Measurements from ENCODE around the gene CCNK.

Gene CCNK

DNA sequence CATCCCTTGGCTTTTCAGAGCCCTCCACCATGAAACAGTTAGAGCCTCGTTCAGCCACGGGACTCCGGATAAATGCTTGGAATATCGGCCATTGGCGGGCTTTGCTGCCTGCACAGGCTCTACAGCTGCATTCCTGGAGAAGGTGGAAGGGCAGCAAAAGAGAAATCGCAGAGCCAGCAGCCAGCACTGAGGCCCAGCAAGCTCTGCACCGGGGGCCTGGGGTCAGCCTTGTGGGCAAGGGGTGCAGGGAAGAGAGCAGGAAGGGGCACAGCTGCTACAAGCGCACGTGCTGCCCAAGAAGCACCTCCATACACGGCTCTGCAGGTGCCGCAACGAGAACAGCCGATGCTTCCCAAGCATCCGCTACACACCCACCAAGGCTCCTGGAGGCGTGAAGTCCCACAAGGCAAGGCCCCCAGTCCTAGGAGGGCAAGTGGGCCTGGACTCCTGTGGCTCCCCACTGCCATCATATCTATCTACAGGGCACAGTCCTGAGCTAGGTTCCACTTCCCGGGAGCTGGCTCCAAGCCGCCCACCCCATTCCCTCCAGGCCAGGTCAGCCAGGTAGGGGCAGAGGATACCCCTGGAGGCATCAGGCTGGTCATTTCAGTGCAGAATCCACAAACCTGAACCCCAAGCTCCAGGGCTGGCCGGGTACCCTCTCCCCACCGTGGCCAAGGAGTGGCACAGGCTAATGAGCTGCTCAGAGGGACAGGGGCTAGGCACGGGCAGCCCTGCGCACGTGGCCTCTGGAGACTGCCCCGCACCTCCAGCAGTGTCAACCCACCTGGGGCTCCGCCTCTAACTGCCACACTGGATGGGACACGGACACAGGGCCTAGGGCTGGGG is 40.2 kb downstream of the CCNK start:
- no peak for DNase-seq

DNA sequence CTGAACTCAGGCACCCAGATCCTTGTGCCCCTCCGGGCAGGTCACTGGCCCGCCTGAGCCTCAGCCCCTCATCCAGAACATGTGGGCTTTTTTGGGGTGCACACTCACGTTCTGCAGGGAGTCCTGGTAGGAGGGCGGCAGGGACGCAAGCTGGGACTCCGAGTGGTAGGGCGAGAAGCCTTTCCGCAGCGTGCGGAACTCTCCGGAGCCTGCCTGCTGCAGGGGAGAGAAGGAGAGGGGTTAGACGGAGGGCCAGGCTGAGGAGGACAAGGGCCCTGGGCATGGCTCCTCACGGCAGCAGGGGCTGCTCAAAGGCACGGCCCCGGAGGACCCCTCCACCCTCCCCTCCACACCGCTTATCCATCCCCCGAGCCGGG is 40.8 kb downstream of the CCNK start:
- DNase-seq: no peak

DNA sequence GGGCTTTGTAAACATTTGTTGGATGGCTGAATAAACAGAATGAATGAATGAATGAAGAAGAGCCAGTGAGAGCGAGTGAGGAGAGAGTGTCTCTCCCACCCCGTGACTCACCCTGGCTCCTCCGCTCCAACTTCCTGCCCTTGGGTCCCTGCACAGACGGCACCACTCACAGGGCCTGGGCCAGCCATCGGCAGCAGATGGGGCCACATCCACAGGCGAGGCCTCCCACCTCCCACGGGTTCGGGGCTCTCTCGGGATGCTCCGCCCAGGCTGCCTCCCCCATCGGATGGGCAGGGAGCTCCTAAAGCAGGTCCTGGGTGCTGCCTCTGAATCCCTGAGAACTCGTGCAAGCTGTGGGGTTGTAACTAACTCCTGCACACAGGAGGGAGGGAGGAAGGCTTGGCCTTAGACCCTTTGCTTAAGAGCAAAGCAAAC is 41.3 kb downstream of the CCNK start:
- peak; percentile 69 for DNase-seq

DNA sequence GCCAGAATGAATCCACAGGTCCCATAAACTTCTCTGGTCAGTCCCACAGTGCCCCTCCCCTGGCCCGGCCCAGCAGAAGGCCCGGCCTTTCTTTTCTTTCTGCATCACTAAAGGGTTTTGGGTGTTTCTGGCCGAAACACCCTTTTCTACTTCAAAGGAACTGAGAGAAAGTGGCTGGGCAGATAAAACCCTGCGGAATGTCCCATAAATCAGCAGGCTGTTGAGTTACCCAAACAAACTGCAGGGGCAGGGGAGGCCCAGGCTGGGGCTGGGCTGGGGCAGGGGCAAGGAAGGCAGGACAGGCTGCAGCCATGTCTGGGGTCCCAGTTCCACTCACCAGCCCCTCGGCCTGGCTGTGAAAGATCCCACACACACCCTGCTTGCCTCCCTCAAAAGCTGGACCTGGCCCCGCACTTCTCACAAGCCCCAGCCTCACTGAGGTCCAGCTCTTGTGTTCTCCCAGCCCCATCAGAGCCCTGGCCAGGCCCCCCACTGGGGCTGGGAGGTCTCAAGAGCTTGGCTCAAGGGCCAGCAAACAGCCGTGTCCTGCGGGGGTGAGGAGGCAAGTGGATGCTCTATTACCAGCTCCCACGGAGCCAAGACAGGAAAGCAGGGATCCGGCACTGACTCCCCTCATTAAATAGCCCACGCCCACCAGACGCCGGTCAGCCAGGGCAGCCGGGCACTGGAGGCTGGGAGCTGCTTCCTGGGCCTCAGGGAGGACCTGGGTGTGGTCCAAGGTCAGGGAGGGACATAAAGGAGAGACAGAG is 41.9 kb downstream of the CCNK start:
- DNase-seq: peak; percentile 33

DNA sequence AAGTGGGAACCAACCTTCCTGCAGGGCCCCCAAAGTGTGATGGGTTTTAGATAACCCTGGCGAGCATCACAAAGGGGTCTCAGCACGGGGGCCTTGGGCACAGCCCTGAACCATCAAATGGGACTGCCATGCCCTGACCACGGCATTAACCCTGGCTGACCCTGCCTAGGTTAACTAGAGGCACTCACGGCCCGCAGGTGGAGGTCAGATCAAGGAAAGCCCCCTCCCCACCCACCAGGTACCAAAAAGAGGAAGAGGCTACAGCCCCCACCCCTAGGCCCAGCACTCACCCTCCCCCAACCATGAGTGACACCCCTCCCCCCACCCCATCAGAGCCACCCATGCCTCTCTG is 42.5 kb downstream of the CCNK start:
- no peak for DNase-seq

DNA sequence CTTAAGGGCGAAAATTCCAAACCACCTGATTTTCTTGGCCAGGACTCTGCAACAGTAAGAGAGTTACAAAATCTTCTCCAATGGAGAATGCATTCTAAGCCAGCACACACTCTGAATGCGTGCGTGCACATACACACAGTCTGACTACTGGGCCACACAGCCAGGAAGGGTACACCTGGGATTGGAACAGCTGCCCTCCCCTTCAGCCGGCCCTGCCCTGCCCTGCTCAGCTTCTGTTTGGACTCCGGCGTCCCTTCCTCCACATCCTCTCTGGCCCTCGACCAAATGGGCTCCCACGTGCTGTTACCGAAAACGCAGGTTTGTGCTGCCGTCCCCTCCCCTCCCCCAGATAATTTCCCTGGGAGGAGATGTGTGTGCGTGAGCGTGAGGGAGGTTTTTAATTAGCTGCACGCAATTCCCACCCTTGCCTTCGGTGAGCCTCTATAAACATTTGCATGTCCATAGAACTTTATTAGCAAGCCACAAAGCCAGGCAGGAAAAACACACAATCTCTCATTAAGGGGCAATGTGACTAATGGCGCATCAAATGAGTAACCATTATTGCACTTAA is 43.0 kb downstream of the CCNK start:
- DNase-seq: no peak

DNA sequence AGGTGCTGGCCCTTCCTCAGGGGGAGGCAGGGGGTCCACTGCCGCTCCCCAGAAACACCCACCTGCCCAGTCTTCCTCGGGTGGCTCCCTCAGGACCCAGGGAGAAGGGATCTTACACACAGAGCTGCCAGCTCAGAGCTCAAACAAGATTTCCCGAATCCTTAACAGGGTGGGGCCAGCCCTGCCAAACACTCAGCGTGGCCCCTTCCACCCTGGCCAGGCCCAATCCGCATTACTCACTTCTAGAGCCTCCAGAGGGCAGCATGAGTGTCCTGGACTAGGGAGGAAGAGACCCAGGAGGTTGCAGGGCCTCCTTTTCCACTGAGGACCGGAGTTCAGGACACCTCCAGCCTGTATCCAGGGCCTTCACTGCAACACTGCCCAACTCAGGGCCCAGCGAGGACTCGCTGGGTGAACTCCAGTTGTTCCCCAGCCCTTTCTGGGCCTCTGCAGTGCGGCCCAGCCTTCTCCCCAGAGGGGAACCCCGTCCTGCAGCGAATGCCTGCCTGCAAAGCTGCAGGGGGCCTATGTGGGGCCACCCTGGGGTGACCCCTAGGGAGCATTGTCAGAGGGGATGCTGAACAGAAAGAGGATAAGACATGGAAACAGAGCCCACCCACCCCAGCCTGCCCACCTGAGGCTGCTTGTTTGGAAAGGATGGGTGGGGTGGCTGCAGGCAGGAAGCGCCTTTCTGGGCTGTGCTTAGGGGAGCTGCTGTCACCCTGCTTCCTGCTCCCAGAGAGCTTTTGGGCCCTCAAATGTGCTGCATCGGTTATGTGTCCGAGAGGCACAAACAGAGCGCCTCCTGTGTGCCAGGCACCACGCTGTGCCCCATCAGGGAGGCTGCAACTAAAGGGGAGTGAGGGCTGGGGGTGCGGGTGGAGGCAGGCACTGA is 43.8 kb downstream of the CCNK start:
- DNase-seq: peak; percentile 60

DNA sequence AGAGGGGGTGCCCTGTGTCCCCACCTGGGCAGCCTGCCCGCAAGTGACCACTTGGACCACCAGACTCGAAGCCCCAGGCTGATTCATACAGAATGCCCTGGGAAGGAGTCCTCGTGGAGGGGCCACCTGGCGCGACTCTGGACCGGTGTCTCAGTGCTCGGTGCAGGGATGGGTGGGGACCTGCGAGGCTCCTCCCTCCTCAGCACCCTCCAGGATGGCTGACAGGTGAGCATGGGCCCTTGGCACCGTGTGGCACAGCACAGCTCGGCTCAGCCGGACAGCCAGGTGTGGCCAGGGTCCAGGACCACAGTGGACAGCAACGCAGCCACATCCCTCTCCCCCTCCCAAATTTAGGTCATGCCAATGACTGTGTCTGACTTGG is 44.5 kb downstream of the CCNK start:
- DNase-seq: no peak

DNA sequence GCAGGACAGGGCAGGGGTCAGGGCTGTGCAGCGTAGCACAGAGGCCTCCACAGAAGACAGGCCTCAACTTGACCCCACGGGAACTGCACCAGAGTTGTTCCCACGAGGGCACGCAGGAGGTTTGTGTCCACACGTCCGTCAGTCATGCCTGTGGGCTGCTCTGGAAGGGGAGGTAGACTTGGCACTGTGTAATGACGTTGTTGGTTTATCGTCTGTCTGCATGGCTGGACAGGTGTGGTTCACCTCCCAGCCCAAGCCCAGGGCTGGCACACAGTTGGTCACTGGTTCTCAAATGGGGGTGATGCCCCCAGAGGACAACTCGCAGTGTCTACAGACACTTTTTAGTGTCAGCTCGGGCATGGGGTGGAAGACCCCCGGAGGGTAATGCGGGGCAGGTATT is 45.8 kb downstream of the CCNK start:
- DNase-seq: no peak

DNA sequence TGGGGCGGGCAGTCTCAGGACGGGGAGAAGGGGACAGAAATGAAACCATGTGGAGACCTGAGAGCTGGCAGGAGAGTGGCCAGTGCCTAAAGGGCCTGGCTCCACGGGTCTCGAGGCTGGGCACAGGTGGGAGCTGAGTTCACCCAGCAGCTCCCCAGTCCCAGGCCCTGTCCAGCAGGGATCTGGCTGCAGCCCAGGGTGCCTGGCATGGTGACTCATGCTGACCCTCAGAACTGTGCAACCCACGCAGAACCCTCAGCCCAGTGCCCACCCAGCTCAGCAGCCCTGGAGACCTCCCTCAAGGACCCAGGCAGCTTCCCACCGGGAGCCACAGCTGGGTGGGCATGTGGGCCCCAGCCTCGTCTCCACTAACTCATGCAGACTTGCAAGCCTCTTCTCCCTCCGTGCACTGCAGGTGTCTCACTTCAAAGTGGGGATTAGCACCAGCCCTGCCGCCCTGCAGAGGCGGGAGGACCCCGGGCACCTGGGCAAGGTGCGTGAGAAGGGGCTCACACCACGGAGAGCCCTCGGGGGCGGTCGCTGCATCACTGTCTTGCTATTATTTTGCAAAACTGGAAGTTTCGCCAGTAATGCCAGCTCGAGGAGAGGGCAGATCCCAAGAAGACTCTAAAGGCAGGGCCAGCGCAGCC is 46.3 kb downstream of the CCNK start:
- DNase-seq: no peak

DNA sequence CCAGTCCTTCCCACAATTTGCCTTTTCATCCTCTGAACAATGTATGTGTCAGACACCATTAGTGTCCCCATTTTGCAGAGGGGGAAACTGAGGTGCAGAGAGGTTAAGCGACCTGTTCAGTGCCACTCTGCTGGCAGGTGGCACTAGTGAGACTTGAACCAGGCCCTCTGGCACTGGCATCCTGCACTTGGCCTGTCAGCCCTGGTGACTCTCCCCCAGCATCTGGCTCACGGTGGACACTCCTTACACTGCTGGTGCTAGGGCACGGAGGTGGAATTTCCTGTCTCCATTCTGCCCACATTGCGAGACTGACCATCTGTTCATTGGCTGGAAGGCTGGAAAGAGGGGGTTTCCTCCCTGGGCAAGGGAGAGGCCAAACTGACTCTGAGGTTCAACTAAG is 48.7 kb downstream of the CCNK start:
- no peak for DNase-seq

DNA sequence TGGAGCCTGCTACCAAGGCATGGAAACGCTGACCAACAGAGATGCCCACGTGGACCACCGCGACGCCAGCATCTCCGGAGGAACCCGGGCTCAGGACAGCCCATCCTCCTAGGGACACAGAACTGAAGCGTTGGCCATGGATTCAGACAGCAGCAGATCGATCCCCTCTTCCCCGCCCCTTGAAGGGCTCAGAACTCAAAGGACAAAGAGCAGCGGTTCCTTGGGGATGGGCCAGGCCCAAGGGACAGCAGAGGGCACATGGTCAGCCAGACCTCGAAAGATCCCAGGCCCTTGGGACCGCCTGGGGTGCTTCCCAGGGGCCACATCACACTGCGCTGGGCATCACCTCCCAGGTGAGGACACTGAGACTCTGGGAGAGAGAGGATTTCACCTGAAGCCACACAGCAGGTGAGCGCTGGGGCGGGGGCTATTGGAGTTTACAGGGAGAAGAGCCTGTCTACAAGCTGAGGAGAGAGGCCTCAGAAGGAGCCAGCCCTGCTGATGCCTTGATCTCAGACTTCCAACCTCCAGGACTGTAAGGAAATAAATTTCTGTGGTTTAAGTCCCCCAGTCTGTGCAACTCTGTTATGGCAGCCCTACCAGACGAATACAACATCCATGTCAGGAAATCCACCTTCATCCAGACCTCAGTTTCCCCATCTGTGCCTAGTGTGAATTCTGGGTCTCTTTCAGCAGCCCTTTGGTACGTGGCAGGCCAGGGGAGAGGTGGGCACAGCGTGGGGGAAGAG is 49.4 kb downstream of the CCNK start:
- peak; percentile 52 for DNase-seq

DNA sequence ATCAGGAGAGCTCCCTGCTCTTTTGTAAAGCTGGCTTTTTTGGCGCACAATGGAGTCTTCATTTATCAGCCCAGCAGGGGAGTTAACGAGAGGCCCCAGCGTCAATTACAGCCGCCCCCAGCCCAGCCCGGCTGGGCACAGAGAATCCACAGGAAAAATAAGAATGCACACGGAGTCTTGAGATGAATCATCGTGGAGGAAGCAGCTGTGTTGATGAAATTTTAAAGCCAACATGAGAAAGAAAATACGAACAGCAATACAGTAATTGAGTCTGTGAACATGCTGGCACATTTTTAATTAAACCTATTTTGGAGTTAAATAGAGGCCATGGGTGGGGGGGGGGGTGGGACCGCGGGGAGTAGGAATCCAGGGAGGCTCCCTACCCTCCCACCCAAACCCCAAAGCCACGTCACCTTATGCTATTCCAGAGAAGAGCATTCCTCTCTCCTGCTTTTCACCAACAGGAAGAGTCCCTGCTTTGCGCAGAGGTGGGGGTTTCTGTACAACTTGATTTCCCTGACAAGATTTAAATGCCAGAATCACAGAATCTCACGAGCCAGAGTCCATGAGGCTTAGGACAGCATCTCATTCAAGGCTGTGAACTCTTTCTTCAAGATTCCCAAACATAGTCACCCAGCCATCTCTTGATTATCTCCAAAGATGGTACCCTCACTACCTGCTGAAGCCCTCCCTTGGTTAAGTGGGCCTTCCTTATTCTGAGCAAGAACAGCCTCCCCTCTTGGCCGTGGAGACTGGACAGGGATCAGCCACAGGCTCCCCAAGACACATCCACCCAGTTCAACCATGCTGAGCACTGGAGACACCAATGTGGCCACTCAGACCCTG is 50.3 kb downstream of the CCNK start:
- peak; percentile 79 for DNase-seq

DNA sequence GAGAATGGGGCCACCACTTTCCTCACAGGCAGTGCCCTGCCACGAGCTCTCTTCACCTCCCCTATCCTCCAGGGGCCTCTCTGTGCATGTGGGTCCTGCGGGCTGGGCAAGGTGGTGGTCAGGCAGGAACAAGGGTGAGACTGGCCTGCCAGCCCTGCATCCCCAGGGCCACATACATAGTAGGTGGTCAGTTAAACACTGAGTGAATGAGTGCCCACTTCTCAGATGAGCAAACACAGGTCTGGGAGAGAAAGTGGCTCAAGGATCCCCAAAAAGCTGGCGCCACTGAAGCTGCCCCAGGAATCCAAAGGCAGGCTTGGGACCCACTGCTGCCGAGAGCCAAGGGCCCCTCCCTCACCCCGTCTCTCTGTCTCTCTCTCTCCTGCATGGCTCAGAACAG is 51.1 kb downstream of the CCNK start:
- DNase-seq: no peak

DNA sequence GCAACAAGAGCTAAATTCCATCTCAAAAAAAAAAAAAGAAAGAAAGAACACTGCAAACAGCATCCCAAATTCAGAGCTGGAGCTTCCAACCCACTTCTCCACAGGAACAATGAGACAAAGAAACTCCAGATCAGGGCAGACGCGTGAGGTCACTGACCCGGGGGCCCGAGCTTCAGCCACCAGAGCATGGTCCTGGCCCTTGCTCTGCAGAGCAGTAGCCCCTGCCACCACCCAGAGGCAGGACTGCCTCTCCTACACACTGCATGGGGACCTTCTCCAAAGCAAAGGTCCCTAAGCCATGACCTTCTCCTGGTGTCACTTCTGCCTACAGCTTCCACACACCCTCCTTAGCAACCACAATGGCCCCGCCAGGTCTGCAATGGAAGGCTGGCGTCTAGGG is 53.1 kb downstream of the CCNK start:
- no peak for DNase-seq

DNA sequence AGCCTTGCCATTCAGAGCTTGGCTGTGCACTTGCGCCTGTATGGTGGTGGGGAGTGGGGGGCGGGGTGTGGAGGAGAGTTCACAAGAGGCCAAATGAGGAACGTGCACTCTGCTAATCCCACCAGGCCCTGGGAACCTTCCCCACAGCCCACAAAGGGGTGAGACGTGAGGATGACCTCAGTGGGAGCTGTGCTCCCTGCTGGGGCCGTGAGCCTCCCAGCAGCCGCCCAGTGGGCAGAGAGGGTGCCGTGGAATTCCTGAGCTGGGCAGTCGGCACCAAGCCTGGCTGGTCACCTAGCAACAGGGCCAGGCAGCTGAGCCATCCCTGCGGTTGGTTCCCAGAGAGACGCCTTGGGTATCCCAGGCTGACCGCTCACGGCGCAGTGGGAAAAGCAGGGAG is 53.7 kb downstream of the CCNK start:
- DNase-seq: no peak

DNA sequence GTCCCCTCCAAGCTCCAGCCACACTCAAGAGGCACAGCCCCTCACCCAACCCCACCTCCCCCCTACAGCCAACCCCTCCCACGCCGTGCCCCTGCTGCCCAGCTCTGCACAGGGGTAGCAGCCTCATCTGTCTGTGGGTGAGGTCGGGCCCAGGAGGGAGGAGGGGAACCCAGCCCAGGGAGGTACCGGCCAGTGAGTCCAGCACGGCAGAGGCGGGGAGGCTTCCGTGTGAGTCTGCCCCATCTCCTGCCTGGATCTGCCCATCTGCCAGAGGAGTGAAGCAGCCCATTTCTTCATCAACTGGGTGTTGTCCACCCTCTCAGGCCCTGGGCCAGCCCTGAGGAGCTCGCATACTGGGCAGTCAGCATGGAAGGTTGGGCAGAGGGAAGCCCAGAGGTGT is 54.2 kb downstream of the CCNK start:
- no peak for DNase-seq

DNA sequence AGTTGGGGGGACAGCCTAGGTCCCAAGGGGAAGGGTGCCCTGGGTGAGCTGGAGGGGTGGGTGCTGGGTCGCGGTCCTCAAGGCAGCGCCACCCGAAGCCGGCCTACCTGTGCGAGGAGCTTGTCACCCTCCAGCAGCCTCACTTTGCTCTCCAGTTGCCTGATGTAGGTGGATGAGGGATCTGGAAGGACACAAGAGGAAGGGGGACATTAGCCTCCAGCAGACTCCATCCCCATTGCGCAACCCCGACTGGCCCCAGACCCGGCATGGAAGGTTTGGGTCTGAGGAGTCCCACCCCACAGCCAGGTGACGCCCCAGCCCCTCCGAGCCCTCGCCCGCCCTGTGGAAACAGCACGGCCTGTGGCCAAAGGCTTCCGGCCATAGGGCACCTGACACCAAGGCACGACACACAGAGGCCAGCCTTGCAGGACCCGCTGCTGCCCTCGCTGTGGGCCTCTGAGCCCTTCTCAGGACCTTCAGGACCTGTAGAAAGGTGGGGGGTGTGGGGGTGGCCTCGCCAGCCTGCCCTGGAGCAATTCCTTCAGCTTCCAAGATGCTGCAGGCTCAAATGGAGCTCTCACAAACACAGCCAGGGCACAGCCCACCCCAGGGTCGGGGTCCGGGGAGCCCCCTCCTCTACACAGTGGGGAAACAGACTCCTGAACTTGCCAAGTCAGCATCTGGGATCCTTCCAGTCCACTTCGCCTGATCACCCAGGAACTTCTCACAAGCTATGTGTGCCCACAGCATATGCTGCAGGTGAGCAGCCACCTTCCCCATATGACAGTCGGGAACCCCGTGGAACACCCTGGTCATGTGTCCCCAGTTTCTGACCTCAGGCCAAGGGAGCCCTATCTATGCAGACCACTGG is 54.9 kb downstream of the CCNK start:
- no peak for DNase-seq

DNA sequence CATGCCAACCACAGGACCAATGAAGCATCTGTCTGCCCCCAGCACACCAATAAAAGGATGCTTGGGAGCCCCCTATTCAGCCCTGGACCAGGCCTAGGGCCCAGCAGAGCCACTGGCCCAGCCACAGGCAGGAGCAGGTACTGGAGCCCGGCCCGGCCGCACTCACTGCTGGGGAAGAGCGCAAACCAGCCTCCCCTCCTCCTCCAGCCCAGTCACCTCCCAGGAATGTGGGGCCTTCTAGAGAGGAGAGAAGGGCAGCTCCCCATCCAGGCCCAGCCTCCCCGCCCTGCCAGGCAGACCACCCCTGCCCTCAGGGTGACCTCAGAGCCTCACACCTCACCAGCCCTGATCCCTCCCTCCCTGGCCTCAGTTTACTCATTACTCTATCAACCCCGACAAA is 56.2 kb downstream of the CCNK start:
- peak; percentile 89 for DNase-seq

DNA sequence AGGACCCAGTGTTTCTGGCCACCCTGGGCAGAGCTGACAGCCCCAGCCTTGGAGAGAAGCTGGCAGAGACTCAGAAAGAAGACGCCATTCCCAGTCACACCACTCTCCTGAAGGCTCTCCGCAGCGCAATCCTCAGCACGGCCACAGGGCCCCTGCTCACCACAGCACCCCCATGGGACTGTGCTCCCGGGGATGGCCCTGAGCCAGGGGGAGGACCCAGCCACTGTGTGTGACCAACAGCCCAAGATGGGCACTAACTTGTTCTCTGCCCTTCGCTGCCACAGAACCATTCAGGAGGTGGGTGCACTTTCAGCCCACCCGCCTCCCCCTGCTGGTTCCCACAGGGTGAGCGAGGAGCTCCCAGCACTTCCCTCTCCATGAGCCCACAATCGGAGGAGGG is 57.1 kb downstream of the CCNK start:
- peak; percentile 28 for DNase-seq
